IPS DF 4.7 (cell line): ENCODE results near the gene CCT7.

Experiments
- DNase-seq: peaks from one replicate; pipeline ENCODE4 v3.0.0-alpha.2; 2013; ENCODE audit warnings: low spot score; ENCODE audit errors: extremely low read depth

CCT7 gene

GRCh38 chr2:73225513-73226360 lies 8.4 kb upstream of the CCT7 start:
- DNase-seq, result no peak

- DNase-seq, result no peak
These were observed 7.0 kb upstream of the CCT7 start for GRCh38 chr2:73227086-73227485.

GRCh38 chr2:73228631-73229030 lies 5.5 kb upstream of the CCT7 start:
- no peak for DNase-seq

GRCh38 chr2:73232403-73233153 lies 1.5 kb upstream of the CCT7 start:
- DNase-seq, result no peak

GRCh38 chr2:73233154-73233931 lies 765 bp upstream of the CCT7 start, which contains the start of gene PRADC1:
Gene PRADC1 (minus strand): TSS chr2:73233239. CDS start chr2:73233160, 79 bp downstream.
- peak; percentile 100 for DNase-seq

- DNase-seq, result no peak
These were observed 1.4 kb downstream of the CCT7 start for GRCh38 chr2:73235315-73236028.

GRCh38 chr2:73237168-73237567 lies 3.1 kb downstream of the CCT7 start:
- DNase-seq, result no peak

- no peak for DNase-seq
These were observed 4.0 kb downstream of the CCT7 start for GRCh38 chr2:73238149-73238548.

- no peak for DNase-seq
These were observed 4.9 kb downstream of the CCT7 start for GRCh38 chr2:73238976-73239375.

- DNase-seq, result no peak
These were observed 5.7 kb downstream of the CCT7 start for GRCh38 chr2:73239776-73240175.

GRCh38 chr2:73243884-73244570 lies 9.9 kb downstream of the CCT7 start:
- no peak for DNase-seq

GRCh38 chr2:73244580-73244979 lies 10.5 kb downstream of the CCT7 start:
- DNase-seq, result no peak

GRCh38 chr2:73246850-73247249 lies 12.7 kb downstream of the CCT7 start:
- DNase-seq, result no peak

- no peak for DNase-seq
These were observed 15.5 kb downstream of the CCT7 start for GRCh38 chr2:73249636-73250035.

GRCh38 chr2:73250872-73251846 lies 17.1 kb downstream of the CCT7 start:
- no peak for DNase-seq

GRCh38 chr2:73252238-73253027 lies 18.3 kb downstream of the CCT7 start:
- DNase-seq, result no peak

GRCh38 chr2:73253400-73253799 lies 19.3 kb downstream of the CCT7 start:
- DNase-seq, result no peak

- no peak for DNase-seq
These were observed 19.8 kb downstream of the CCT7 start for GRCh38 chr2:73253901-73254300.
